ENCODE results near the gene USO1. TPM values are rescaled to one million over a fixed set of nuclear protein-coding genes. Genes with fewer than 3 reads are reported as not detected.
"Not testable (repeated sequence)": the region's sequence is repeated elsewhere in the genome, so short reads cannot be mapped to it uniquely, and the experiment has no call there.

Gene USO1
- total and polyA plus RNA-seq, 9 of the 15 experiments (the other 6 are each of a cell fraction or from before 2014, with no cell fraction given) = 19.3 to 97.8 (median 48.5) TPM

DNA sequence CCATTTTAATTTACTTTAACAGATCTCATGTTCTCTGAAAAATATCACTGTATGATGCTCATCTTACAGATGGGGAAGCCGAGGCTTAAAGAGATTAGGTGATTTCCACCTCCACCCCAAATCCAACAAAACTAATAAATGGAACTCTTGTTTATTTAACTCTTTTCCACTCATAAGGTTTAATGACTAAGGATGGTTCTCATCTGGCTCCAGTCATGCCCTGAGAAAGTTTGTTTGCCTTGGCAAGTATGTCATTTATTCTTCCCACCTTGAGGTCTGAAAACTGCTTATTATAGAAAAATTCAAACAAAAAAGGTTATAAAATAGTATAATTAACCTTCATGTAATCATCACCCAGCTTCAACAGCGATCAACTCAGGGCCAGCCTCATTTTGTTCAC is 121.6 kb downstream of the USO1 start (continued):
- TF ChIP-seq PATZ1 (CRISPR knock-in tag; IDR thresholded peaks at IDR 0.05; ENCODE audit: borderline replicate concordance) = no peak

DNA sequence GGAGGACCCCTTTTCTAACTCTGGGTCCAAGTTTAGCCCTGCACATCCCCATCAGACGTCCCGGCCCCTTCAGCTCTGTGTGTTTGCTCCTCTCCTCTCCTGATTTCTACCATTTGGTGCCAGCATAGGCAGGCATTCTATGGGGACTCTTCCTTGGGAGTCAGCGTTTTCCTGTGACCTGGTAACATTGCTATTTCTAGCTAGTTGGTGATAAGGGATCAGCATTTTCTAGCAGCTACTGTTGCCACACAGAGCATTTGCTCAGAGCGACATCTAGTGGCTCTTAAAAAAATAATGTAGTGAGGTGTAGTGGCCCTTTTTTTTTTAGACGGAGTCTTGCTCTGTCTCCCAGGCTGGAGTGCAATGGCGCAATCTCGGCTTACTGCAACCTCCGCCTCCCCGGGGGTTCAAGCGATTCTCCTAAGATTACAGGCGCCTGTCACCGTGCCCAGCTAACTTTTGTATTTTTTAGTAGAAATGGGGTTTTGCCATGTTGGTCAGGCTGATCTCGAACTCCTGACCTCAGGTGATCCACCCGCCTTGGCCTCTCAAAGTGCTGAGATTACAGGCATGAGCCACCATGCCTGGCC is 123.9 kb downstream of the USO1 start:
- DNase-seq (ENCODE audit: extremely low read depth in 1 of 4, low spot score in 3 of 4) (peak; percentile 50 to 89 (median 67)), ATAC-seq (peak; percentile 96), FAIRE-seq (peak; percentile 95)
- CTCF ChIA-PET (ENCODE audit: low intra/inter-chr PET ratio); H3K79me2 ChIP-seq (ENCODE audit: control insufficient read depth, insufficient read depth, low read length); H3K4me1 ChIP-seq (replicated peaks in 1 of 2; ENCODE audit: control insufficient read depth in 2 of 2, insufficient read depth in 2 of 2, low read length in 2 of 2); H3K4me3 ChIP-seq; H4K20me1 ChIP-seq (replicated peaks; ENCODE audit: control insufficient read depth, insufficient read depth, low read length); H3K27ac ChIP-seq (ENCODE audit: extremely low read depth, low read depth, low read length); H3K9me1 ChIP-seq (ENCODE audit: control insufficient read depth, insufficient read depth, low read length); H3K9me3 ChIP-seq (replicated peaks; ENCODE audit: control insufficient read depth, insufficient read depth, low read depth, low read length); H3K36me3 ChIP-seq (ENCODE audit: control insufficient read depth, insufficient read depth, low read length); H3K9ac ChIP-seq (ENCODE audit: insufficient read depth in 1 of 2, low read depth in 2 of 2, low read length in 2 of 2); BruUV-seq (replicated peaks): not testable (repeated sequence)
- peaks cover 0 to 12% of the 10 kb centered on the region in 2 experiments; a peak in 4 of 5 replicates for H3K27me3 ChIP-seq (ENCODE audit: control insufficient read depth in 2 of 2, insufficient read depth in 2 of 2, low read length in 2 of 2)
- in situ Hi-C loops (cut with MboI) (loop anchor here (5.0 kb wide), 1 partner anchor 271 kb away; no protein-coding TSS in a partner anchor), intact Hi-C loops (cut with micrococcal nuclease) (loop anchor here (1.0 to 5.0 kb wide), 2 partner anchors 126 to 194 kb away; partner anchors contain the start of gene USO1)
- POLR2A ChIA-PET = interaction anchor here (1.4 kb wide), 1 partner anchor 9 kb away, joined by 4 read pairs; no protein-coding TSS in a partner anchor
- peak overlapping the region; percentile 87 for H2AFZ ChIP-seq (ENCODE audit: low read depth, low read length)
- WGBS (ENCODE audit: insufficient coverage, low coverage, missing lambda C conversion rate) = 17% methylated on average over 14 of the region's 14 CpGs
- H3K4me2 ChIP-seq (ENCODE audit: insufficient read depth, low read length) = peak overlapping the region; percentile 43; the same call in 1 of the 2 replicates
- TF ChIP-seq SOX6 (IDR thresholded peaks at IDR 0.05) (peak; percentile 50; the same call in 1 of the 2 replicates), SMC3 (conservative IDR thresholded peaks at IDR 0.05; ENCODE audit: insufficient read depth, low read depth, low read length) (peak; percentile 66), GATA2 (CRISPR knock-in tag; IDR thresholded peaks at IDR 0.05) (peak; percentile 49; the same call in 1 of the 2 replicates), NFE2 (IDR thresholded peaks at IDR 0.05; ENCODE audit: low read depth) (peak; percentile 47; the same call in 1 of the 2 replicates), MAFK (IDR thresholded peaks at IDR 0.05; ENCODE audit: low read length) (peak; percentile 43), MEF2D (tag; conservative IDR thresholded peaks at IDR 0.05; ENCODE audit: low read depth) (peak; percentile 56; the same call in 1 of the 2 replicates), RAD21 (CRISPR knock-in tag; conservative IDR thresholded peaks at IDR 0.05 in 1 of 2, IDR thresholded peaks at IDR 0.05 in 1 of 2) (peak; percentile 74 to 81), MEF2A (IDR thresholded peaks at IDR 0.05; ENCODE audit: control insufficient read depth, low read depth, low read length) (peak; percentile 80)
- TF ChIP-seq, protein P1, sequence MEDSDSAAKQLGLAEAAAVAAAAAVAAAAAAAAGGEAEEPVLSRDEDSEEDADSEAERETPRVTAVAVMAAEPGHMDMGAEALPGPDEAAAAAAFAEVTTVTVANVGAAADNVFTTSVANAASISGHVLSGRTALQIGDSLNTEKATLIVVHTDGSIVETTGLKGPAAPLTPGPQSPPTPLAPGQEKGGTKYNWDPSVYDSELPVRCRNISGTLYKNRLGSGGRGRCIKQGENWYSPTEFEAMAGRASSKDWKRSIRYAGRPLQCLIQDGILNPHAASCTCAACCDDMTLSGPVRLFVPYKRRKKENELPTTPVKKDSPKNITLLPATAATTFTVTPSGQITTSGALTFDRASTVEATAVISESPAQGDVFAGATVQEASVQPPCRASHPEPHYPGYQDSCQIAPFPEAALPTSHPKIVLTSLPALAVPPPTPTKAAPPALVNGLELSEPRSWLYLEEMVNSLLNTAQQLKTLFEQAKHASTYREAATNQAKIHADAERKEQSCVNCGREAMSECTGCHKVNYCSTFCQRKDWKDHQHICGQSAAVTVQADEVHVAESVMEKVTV (CRISPR knock-in tag; IDR thresholded peaks at IDR 0.05) = peak; percentile 32; the same call in 1 of the 2 replicates
- TF ChIP-seq, protein P2, sequence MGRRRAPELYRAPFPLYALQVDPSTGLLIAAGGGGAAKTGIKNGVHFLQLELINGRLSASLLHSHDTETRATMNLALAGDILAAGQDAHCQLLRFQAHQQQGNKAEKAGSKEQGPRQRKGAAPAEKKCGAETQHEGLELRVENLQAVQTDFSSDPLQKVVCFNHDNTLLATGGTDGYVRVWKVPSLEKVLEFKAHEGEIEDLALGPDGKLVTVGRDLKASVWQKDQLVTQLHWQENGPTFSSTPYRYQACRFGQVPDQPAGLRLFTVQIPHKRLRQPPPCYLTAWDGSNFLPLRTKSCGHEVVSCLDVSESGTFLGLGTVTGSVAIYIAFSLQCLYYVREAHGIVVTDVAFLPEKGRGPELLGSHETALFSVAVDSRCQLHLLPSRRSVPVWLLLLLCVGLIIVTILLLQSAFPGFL (CRISPR knock-in tag; IDR thresholded peaks at IDR 0.05) = 0 out of 2 replicates have a peak, but pooled peaks have one; percentile 81
- TF ChIP-seq, protein P3, sequence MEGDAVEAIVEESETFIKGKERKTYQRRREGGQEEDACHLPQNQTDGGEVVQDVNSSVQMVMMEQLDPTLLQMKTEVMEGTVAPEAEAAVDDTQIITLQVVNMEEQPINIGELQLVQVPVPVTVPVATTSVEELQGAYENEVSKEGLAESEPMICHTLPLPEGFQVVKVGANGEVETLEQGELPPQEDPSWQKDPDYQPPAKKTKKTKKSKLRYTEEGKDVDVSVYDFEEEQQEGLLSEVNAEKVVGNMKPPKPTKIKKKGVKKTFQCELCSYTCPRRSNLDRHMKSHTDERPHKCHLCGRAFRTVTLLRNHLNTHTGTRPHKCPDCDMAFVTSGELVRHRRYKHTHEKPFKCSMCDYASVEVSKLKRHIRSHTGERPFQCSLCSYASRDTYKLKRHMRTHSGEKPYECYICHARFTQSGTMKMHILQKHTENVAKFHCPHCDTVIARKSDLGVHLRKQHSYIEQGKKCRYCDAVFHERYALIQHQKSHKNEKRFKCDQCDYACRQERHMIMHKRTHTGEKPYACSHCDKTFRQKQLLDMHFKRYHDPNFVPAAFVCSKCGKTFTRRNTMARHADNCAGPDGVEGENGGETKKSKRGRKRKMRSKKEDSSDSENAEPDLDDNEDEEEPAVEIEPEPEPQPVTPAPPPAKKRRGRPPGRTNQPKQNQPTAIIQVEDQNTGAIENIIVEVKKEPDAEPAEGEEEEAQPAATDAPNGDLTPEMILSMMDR (IDR thresholded peaks at IDR 0.05 in 2 of 3, conservative IDR thresholded peaks at IDR 0.05 in 1 of 3; ENCODE audit: insufficient read depth in 2 of 3, low read depth in 1 of 3, low read length in 3 of 3) = peak; percentile 66 to 84 (median 69)
